HG03432 (cell line): Measurements from ENCODE around the gene TMIGD3.
A peak's percentile ranks its signal among the peaks of the same experiment; 100 is the strongest.

Experiments used
- ATAC-seq: cut with Tn5 transposase; IDR thresholded peaks from one replicate; pipeline ENCODE4 v1.9.1; 2021; ENCODE audit warnings: mild to moderate bottlenecking, moderate library complexity; ENCODE audit not compliant: unreplicated experiment

Gene TMIGD3

GRCh38 chr1:111509997-111510375, 6.6 kb upstream of the TMIGD3 start:
- no peak for ATAC-seq

GRCh38 chr1:111507411-111508201, 4.2 kb upstream of the TMIGD3 start:
- ATAC-seq: peak; percentile 59

DNA sequence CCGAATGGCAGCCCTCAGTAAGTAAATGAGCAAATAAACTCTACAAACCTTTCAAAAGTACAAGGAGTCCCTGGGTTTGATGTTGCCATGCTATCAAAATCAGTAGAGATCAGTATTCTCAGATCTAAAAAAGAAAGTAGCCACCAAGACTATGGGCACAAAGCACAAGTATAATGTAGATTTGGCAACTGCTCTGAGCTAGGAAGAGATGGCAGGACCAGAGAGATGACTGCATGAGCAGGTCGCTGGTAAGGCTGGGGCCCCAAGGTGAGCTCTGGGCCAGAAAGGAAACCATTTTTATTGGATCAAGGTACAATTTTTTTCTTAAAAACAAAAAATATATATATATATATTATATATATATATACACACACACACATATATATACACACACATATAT, 3.1 kb upstream of the TMIGD3 start:
- ATAC-seq: no peak

DNA sequence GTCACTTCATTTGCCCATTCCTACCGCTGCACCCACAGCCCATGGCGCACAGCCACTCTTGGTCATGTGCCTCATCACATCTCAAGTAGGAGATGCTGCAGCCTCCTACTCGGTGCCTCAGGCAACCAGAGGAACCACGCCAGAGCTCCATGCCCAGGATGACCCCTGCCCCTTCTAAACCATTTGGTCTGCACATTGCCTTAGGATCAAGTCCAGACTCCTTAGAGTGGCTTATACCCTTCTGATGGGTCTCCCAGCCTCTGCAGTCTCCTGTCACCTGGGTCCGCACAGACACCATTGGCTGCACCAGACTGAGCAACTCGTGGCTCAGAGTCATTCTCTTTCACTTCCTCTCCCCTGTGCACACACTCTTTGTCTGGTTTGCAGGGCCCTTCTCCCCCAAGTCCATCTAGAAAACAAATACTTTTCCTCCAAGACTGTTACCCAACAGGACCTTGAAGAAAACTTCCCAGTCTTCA, 2.2 kb upstream of the TMIGD3 start:
- peak; percentile 59 for ATAC-seq

DNA sequence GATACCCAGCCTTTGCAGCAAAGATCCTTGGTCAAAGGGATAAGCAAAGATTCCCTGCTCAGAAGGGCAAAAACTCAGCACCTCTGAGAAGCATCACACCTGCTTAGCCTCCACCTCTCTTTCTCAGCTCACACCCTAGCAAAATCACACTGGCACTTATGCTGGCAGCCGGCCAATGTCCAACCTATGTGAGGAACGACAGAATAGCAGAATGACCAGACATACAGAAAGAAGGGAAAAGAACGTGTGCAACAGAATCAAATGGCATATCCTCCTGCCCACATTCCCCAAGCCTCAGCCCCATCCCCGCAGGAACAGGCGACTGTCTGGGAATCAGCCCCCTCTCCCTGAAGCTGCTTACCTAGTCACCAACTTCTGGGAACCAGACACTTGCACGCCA, 664 bp upstream of the TMIGD3 start:
- ATAC-seq: no peak

DNA sequence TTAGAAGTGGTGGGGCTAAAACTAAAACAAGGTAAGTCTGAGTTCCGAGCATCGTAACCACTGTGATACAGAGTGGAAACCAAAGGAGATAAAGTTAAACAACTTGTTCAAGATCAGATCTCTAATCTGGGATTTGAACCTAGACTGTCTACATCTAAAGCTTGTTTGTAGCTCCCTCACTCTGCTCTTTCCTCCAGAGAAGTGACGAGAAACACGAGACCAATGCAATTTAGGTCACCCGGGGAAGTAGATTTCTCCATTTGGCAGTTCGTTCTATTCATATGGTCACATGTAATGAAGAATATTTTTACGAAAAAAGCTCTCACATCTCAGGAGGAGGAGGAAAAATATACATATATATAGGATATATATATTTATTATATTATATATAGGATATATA, 1.8 kb downstream of the TMIGD3 start:
- no peak for ATAC-seq

- ATAC-seq: no peak
Measured at GRCh38 chr1:111499026-111499785, 4.2 kb downstream of the TMIGD3 start.

DNA sequence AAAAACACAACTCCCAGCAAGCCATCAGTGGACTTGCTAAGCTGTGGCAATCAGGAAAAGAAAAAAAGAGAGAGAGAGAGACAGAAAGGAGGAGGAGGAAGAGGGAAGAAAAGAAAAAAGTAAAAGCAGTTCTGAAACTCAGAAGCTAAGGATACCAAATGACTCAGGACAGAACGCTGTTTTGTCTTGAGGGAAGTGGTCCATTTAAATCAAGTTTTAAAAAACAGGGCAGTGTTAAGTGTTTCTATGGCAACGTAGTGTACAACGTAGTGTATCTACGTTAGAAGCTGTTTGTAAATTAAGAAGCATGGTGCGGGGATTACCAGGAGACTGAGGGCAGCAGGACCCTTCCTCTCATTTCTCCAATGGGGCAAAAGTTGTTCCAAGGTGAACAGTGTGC, 5.8 kb downstream of the TMIGD3 start:
- ATAC-seq: no peak

DNA sequence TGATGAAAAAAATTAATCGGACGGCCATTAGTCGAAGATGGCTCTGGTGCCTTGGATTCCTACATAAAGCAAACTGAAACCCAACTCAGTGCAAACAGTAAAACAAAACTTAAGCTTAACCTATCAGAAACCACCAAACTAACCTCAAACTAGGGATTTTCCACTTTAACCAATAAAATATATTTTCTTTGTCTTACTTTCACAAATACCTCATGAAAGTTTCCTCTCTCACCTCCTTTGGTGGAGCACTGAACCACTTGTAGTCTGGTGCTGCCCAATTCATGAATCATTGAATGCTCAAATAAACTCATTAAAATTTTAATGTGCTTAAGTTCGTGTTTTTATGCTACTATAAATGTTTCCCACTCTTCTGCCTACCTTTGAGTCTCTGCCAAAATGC, 7.0 kb downstream of the TMIGD3 start:
- ATAC-seq: no peak

- no peak for ATAC-seq
Measured at GRCh38 chr1:111491070-111491469, 12.4 kb downstream of the TMIGD3 start.

DNA sequence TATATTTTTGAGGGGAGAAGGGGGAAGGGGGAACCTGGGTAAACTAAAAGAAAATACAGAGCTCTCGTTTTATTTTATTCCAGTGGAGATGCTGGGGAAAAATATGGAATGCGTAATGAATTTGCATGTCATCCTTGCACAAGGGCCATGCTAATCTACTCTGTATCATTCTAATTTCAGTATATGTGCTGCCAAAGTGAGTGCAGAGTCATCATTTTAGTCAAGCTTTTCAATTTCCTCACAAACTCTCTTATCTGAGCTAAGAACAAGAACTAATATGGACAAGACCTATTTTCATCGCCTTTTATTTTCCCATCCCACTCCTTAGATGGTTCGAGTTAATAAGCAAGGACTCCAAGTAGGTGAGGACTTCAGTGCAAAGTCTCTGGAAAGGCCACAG, 13.2 kb downstream of the TMIGD3 start:
- ATAC-seq: no peak

DNA sequence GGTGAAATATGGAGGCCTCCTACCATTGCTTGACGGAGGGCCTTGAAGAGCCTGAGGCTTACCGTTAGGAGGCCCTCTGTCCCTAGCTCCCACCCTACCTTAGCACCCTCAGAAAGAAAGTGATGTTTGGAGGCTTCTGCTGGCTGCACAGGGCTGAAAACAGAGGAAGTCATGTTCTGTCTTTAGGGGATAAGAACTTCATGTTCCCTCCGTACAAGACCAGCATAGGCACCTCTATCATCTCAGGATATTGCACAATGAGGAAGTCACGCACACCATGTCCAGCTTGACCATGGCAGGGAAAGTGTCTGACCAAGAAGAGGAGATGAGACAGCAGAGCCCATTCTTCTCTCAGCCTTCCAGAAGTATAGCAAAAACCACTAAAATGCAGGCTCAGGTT, 13.8 kb downstream of the TMIGD3 start:
- no peak for ATAC-seq

DNA sequence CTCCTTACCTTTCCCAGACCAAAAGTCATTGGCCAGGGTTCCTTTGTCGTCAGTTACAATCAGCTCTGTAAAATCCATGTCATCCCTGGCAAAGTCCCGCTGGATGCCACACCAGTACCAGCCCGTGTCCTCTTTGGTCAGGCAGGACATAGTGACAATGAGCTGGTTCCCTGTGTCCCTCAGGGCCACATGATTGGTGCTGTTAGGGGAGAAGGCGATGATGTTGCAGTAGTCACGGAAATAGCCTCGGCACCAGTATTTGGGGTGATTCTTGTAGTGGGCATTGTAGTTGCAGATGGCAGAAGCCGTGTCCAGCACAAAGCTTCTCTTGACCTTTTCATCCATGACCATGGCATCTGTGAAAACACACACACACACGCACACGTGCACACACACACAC, 14.8 kb downstream of the TMIGD3 start:
- no peak for ATAC-seq

GRCh38 chr1:111487133-111487532, 16.3 kb downstream of the TMIGD3 start:
- no peak for ATAC-seq

DNA sequence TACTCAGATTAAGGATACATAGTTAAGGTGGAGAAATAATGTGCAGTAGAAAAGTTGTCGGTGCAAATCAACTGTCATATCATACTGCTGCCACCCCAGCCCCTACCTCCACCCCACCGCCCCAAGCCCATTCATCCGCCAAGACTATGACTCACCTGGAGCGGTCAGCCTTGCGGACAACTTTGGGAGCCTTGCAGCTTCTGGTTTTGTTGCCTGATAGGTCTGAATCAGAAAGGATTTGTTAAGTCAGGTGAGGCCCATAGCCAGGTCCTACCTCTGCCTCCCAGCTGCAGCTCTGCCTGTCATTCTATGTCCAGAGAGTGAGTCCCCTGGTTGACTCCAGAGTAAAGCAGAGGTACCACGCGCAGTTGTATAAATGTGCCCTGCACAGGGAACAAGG, 17.0 kb downstream of the TMIGD3 start:
- no peak for ATAC-seq

DNA sequence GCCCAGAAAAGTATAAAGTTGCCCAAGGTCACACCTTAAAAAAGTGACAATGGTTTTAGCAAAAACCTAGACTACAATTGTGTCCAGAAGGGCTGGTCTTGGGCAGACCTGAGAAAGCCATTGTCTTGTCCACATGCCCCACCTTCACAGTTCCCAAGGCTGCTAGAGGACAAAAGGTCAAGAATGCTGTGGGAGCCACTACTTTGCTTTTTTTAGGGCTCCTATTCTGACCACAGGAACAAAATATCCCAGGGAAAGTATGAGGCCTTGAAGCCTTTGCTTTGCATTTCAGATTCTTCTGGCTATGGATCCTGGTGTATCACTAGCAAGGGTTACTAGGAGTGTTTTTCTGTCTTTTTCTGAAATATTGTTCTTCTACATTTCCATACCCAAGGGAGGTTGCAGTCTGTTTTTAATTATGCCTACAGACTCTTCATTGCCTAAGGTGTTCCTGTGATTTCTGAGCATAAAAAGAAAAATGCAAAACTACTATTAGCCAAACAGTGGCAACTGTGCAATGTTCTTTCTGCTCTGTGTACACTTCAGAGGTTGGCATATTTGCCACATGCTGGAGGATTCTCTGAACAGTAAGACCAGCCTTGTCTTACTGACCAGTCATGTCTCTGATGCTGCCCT, 18.9 kb downstream of the TMIGD3 start:
- ATAC-seq: no peak

GRCh38 chr1:111483876-111484275, 19.6 kb downstream of the TMIGD3 start:
- no peak for ATAC-seq

GRCh38 chr1:111483166-111483565, 20.3 kb downstream of the TMIGD3 start:
- ATAC-seq: no peak

GRCh38 chr1:111481387-111482221, 21.8 kb downstream of the TMIGD3 start:
- ATAC-seq: no peak

GRCh38 chr1:111480674-111481073, 22.8 kb downstream of the TMIGD3 start:
- no peak for ATAC-seq

DNA sequence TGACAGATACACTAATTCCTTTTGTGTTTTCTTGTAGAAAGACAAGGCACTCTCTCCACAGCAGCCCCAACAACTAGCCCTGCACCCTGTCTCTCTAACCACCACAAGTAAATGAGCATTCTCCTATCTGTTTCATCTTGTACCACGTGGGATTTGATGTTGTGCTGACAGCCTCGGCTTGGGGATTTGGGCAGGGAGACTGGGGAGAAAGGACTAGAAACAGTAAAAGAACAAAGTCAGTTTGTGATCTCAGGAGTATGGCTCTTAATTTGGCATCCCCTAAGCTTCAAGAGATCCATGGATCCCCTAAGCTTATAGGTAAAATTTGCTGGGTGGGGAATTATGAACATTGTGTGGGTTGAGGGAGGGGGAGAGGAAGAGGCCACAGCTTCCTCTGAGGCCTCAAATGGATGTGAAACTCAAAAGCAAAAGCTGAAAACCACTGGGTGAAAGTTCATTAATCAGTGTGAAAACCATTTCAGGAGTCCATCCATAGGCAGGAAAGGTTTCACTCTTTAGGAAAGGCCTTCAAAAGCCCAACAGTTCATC, 26.6 kb downstream of the TMIGD3 start:
- ATAC-seq: peak; percentile 75
